T-helper 9 cell (primary cell): ENCODE results near the gene AMZ2.
"Not testable (repeated sequence)": the region's sequence is repeated elsewhere in the genome, so short reads cannot be mapped to it uniquely, and the experiment has no call there.

Experiments
- DNase-seq: peaks from one replicate; pipeline ENCODE4 v3.0.0-alpha.2; 2020

Gene AMZ2

DNA sequence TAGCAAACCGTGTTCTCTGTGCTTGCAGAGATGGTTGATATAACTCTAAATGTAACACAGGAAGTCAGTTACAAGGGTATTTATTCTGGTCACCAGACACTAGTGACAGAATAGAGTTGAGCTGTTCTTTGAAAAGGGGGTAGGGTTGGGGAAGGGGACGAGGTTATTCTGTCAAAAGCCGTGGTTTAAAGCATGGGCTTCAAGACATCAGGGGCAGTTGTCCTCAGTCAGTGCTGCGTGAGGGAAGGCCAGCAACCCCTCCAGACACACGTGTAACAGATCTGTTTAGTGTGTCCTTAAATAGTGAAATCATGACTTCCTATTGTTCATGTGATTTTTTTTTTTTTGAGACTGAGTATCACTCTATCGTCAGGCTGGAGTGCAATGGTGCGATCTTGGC is 5.6 kb downstream of the AMZ2 start:
- not testable (repeated sequence) for DNase-seq

DNA sequence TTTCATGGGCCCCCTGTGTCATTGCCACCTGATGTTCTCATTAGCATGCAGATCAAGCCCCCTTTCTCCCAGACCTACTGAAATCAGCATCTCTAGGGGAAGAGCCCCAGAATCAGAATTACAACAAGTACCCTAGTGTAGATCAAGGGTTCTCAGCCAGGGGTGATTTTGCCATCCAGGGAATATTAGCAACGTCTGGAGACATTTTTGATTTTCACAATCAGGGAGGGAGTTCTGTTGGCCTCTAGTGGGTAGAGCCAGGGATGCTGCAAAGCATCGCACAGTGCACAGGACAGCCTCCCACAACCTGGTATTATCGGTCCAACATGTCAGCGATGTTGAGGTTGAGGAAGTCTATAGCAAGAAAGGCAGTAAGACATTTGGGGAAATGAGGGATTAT is 7.3 kb downstream of the AMZ2 start:
- no peak for DNase-seq

DNA sequence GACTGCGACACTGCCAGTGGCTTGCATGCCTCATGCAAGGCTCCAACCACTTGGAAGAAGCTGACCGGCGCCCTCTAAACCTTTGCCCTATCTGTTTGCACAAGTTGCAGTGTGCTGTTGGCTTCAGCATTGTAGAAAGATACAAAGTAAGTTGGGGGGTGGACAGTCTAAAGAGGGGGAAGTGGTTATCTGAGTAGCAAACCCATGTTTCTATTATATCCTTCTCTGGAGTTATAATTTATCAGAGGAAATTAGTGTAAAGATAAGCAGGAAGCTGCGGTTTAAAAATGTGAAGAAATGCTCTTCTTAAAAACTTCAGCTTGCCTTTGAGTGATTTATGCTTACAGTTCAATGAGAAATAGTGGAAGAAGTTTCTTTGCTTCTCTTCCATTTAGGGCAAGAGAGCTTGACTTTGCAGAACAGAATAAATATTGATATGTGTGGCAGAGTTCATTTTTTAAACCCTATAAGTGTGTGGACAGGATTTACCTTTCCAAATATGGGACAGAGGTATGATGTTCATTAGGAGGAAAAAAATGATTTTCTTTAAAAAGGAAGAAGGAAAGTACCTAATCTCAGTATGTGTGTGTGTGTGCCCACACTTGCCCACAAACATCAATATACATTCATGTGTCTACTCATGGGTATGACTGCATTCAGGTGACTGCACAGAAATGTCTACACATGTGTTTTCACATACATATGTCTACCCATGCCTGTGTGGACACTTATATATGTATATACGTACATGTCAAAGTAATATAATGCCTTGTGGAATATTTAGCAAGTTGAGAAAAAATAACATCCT is 8.1 kb downstream of the AMZ2 start:
- DNase-seq: no peak

DNA sequence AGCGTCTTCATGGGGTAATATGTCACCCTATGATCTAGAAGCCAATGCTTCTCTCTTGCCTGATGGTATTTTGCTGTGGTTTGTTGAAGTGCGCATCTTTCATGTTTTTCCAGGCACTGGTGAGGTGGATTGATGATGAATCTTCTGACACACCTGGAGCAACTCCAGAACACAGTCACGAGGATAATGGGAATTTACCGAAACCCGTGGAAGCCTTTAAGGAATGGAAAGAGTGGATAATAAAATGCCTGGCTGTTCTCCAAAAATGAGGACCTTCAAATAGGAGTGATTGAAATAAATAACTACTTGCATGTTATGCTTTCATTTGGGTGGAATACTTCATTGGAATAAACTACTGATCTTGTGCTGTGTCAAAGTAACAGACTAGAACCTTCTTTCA is 8.9 kb downstream of the AMZ2 start:
- not testable (repeated sequence) for DNase-seq

DNA sequence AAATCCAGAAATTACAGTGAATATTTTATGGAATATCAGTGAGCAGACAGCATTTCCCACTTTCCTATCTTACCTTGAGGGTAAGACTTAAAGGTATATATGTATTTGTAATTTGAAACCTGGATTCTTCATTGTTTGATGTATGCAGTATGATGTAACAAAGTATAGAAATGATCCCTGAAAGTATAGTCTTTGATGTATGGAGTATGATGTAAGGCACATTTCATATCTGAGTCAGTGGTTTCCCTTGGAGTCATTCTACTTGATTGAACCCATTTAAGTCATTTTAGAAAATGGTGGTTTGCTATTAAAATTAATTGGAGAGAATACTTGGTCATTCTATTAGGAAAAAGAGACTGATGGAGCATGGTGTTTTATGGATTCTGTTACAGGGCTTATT is 10.1 kb downstream of the AMZ2 start:
- DNase-seq: no peak

DNA sequence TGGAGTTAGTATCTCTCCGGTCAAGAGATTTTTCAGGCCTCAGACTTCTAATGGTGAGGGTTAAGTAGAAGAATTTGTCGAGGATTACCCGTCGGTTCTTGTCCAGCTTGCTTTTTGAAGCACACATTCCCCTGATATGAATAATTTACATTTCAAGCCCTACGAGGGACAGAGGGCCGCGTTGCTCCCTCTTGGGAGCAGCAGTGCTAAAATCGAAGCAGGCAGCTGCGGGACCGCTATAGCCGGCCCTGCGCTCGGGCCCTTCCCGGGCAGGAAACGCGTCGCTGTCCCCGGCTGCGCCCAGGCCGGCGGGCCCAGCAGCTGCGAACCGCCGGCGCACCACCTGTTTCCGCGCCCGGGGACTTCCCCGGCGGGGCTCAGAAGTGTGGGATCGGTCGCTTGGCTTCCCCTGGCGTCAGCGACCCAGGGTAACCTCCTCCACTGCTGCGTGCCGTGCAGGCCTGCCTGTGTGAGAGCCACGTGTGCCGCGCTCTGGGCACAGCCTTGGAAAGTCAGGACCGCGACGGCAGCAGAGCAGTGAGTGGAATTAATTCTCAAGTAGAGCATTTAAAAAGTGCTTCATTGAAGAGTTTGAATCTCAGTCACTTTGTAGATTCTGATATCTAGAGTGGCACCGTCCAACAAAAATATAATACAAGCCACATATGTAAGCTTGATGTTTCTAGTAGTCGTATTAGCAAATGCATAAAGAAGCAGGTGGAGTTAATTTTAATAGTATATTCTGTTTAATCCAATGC is 11.2 kb downstream of the AMZ2 start:
- DNase-seq: peak; percentile 76

DNA sequence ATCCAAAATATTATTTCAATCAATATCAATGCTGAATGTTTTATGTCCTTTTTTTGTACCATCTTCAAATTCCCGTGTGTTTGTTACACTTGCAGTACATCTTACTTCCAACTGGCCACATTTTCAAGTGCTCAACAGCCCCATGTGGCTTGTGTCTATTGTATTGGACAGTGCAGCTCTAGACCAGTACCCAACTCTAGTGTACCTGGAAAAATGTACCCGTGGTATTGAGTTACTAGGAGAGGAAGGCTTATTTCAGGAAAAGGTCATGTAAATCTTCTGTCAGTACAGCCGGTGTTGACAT is 11.8 kb downstream of the AMZ2 start:
- not testable (repeated sequence) for DNase-seq

DNA sequence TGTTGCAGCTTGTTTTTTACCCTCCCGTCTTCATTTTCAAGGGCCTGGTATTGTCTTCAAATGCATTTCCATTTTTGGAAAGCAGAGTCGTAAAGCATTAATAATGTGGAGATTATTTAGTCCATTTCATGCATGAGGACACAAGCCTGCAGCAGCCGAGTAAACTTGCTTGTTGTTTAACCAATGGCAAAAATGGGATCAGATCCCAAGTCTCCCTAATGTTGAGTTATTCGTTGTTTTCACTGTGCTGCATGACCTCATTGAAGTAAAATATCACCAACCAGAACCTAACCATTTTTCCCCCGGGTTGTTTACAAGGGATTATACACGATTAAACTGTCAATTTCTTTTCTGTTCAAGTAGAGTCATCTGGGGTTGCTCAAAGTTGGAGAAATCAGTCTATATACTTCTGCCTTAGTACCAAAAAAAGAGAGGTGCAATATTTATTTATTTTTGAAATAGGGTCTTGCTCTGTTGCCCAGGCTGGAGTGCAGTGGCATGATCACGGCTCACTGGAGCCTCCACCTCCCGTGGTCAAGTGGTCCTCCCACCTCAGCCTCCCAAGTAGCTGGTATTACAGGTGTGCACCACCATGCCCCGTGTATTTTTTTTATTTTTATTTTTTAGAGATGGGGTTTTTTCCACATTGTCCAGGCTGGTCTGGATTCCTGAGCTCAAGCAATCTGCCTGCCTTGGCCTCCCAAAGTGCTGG is 12.4 kb downstream of the AMZ2 start:
- DNase-seq: no peak

DNA sequence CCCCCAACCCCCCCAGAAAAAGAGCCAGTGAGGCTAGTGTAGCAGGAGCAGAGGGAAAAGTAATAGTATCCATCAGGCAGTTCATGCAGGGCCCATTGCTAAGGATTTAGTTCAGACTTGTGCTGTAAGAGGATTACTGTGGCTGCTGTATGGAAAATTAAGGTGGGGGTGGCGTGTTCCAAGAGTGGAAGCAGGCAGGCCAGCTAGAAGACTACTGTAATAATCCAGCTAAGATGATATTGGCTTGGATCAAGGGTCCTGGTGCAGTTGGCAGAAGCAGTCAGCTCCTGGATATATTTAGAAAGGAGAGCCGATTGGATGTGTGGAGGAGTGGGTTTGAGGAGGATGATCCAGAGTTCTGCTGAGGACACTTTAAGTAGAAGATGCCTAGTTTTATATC is 14.6 kb downstream of the AMZ2 start:
- DNase-seq: not testable (repeated sequence)

DNA sequence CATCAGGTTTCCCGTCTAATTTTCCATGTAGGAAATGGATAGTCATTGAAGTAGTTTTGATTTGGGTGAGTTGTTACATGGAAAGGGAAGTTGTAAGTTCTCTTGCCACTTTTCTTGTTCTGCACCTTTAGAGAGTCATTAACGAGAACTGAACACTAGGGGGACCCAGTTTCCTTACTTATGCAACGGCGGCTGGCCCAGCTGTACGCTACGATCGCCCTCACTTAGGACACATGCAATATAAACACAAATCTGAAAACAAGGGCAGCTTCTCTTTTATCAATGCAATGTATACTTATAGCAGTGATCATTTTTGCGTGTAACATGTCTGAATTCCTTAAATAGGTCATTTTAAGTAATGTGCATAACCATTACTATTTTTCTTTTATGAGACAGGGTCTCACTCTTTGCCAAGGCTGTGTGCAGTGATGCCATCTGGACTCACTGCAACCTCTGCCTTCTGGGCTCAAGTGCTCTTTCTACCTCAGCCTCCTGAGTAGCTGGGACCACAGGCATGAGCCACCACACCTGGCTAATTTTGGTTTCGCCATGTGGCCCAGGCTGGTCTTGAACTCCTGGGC is 15.3 kb downstream of the AMZ2 start:
- not testable (repeated sequence) for DNase-seq

DNA sequence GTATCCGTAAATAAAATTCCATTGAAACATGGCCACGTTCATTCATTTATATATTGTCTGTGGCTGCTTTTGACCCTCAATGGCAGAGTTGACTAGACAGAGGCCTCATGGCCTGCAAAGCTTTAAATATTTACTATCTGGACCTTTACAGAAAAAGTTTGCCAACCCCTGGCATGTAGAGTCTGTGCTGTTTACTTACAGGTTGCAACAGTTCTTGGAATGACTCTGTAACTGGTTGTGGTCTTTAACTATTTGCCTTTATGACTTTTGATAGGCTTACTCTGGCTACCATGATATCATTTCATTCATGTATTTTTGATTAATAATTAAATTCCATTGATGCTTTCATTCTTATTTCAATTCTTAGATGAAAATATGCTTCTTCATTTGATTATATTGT is 18.0 kb downstream of the AMZ2 start:
- not testable (repeated sequence) for DNase-seq

DNA sequence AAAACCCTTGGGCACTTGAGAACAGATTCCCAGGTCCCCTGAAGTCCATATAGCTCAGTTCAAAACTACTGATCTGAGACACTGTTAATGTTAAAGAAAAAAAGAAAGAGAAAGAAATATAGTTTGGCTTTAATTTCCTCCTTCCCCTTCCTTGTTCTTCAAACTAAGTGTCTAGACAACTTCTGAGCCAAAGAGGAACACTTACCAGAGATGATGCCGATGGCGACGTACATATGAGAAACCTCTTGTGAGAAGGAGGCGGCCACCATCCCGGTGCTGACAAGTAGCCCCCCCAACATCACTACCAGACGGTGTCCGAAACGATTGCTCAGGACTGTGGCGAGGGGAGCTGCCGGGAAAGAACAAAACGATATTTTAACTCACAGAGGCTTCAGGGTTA is 25.9 kb downstream of the AMZ2 start:
- DNase-seq: no peak

DNA sequence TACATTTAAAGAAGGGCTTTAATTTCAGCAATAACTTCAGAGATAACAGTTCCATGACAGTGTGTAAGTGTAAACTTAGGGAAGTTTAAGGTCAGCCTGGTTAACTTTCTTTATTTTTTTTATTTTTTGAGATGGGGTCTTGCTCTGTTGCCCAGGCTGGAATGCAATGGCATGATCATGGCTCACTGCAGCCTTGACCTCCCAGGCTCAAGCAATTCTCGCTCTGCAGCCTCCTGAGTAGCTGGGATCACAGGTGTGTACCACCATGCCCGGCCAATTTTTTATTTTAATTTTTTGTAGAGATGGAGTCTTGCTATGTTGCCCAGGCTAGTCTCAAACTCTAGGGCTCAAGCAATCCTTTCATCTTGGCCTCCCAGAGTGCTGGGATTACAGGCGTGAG is 28.5 kb downstream of the AMZ2 start:
- DNase-seq: not testable (repeated sequence)

DNA sequence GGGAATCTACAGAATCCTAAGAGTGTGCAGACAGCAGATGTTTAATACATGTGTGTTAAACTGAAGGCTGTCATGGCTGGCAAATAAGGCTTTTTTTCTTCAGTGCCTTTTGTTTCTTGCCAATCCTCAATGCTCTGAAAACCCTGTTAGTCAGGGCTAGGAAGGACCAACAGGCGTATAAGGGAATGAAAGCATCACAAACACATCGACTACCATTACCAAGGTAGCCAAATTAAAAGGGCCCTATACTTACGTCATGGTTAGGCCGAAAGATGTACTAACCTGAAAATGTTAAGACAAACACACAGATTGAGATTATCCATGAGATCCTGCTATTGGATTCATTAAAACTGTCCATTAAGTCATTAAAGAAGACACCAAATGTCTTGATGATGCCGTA is 30.0 kb downstream of the AMZ2 start:
- no peak for DNase-seq

DNA sequence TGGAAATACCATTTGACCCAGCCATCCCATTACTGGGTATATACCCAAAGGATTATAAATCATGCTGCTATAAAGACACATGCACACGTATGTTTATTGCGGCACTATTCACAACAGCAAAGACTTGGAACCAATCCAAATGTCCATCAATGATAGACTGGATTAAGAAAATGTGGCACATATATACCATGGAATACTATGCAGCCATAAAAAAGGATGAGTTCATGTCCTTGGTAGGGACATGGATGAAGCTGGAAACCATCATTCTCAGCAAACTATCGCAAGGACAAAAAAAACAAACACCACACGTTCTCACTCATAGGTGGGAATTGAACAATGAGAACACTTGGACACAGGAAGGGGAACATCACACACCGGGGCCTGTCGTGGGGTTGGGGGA is 34.1 kb downstream of the AMZ2 start:
- DNase-seq: not testable (repeated sequence)

DNA sequence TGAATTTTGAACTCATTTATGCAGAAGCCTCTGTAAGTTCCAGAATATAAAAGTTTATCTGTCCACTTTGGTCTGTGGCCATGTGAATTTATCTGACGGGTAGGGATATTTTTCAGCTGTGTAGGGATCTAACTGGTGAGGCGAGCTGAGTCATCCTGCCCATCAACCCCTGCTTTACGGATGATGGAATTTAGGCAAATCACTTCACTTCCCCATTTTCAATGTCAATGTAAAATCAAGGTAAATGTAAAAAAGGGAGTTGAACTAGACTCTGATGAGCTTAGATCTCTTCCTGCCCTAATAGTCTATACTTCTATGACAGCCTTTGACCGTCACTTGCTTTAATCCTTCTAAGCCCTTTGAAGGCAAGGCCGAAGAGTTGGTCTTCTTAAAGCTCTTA is 40.5 kb downstream of the AMZ2 start:
- no peak for DNase-seq

DNA sequence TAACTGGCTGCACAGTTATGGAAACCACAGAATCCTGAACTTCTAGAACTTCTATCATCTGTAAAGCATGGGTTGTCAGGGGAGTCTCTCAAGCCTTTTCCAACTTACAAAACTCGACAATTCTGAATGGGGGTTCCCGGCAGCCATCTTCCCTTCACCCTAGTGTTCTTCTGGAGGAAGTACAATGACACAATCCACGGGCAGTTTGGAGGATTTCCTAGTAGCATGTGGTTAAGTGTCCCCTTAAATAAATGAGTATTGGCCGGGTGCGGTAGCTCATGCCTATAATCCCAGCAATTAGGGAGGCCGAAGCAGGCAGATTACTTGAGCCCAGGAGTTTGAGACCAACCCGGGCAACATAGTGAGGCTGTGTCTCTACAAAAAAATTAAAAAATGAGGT is 41.0 kb downstream of the AMZ2 start:
- no peak for DNase-seq

DNA sequence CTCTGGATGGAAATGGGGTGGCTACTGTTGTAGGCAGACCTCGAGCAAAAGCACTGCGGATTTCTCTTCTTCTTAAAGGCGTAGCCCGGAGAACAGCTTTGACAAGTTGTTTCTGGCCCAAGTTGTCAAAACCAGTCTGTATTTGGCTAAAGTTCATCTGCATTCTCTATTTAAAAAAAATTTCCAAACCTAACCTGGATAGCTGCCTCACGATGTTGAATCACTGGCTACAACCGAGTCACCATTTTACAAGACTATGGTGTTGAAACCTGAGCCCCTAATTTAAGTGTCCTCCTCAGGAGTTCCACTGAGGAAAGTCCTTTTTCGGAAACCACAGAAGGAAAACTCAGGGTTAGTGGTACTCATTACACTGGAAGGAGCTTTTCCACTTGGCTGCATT is 41.6 kb downstream of the AMZ2 start:
- no peak for DNase-seq

DNA sequence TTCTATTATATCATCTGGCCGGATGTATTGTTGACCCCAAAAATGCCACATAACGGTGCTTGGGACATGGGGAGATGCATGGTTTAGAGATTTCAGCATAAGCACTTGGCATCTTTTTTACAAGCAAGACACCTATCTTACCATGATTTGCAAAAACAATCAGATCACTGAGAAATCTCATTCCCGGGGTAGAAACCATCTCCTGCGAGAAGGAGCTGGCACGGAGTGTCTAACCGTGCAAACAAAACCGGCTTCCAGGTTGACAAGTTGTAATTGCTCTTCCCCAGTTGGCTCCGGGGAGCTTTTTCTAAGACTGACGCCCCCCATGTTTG is 42.1 kb downstream of the AMZ2 start:
- peak; percentile 7 for DNase-seq

DNA sequence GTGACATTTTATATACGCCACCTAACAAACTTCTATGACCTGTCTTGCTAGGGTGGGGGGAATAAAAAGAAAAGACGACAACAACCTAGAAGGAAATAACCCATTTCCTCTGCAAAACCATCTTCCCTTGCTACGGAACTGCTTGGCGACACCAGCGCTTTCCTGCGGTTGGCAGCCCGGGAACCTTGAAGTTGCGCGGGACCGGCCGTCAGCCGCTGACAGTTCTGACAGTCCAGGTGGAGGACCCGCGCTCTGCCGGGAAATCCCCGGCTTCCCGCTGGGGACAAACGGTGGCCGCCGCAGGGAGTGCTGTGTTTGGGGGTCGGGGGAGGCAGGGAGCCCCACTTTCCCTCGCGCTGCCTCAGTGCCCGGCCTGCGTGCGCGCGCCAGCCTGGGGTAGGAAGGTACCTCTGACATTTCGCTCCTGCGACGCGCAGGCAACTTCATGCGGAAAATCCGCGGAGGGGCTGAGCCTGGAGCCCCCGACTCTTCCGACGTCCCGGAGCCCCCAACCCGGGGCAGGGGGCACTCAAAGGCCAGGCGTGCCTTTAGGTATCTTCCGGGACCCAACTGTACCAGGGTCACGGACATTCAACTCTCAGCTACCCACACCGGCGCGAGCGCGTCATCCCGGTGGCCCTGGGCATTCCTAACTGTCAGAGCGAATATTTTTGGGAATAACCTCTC is 42.6 kb downstream of the AMZ2 start:
- DNase-seq: peak; percentile 57

DNA sequence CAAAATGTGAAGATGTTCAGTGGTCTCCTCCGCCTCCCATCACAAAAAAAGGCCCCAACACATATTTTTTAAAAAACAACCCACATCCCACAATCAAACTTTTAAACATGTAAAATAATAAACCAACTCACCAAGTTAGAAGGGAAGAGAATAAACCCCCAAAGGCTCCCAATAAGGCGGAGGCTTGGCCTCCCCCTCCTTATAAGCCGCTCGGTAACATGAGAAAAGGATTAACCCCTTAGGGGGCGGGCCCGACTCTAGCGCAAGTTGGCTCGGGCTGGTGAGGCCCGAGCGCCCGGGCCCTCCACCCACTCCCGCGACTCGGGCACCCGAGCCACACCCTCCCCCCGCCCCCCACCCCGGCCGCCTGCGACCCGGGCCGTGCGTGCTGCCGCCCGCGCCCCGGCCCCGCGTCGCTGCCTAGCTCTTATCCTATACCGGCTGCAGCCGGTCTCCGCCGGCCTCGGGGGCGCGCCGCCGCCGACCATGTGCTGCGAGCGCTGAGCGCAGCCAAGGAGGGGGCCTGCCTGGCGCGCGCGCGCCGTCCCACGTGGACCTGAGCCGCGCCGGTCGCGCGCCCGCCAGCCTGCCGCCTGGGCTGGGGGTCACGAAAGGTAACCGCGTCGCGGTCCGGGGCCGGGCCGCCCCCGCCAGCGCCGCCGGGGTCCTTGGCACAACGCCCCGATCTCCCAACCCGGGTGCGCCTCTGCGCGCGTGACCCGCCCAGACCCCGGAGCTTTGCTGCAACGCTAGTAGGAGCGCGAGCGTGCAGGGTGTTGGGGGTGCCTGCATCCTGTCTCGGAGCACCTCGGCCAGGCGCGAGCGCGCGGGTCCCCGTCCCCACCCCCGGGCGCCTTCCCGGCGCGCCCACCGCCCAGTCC is 43.4 kb downstream of the AMZ2 start, which contains the start of the genes ARSG and SLC16A6:
ARSG (plus strand) TSS at position 541 of the 881 bp plus-strand sequence. CDS start 15,999 bp downstream, outside the sequence.
SLC16A6 (minus strand) TSS at position 173 of the 881 bp plus-strand sequence. CDS start 12,807 bp downstream, outside the sequence.
- DNase-seq: peak; percentile 72
